GM18873 (cell line): ENCODE data around the gene REL.

Experiments
- ATAC-seq: cut with Tn5 transposase; IDR thresholded peaks from one replicate; pipeline ENCODE4 v1.9.1; 2021; ENCODE audit warnings: mild to moderate bottlenecking, moderate library complexity, moderate number of reproducible peaks; ENCODE audit not compliant: unreplicated experiment, low FRiP score

REL gene

DNA sequence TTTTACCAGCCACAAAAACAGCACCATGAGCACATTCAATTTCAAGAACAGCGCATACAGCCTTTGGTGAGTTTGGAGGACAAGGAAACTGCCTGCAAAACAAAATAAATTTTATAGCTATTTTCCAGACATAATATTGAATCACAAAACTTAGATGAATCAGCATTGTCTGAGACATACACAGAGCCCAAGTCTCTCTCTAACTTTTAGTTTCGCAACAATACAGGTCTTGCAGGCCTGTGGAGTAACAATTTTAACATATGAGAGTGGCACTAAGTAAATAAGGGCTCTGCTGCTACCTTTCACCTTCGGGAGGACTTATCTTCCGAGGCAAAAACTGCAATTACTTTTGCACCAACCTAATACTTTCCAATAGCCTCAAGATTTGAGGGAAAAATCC lies 80.1 kb downstream of the REL start:
- ATAC-seq = no peak

DNA sequence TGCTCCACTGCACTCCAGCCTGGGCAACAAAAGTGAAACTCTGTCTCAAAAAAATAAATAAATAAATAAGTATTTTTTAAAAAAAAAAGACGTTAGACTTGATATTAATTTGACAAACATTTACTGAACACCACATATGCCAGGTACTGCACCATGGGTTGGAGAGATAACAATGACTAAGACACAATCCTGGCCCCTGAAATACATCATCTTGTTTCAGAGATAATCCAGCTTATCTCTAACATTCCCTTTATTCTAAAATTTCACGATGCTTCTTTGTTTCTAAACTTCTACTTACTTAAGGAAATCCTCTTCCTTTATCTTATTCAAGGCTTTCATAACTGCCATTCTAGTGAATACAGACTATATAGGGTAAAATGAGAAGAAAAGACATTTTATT lies 81.2 kb downstream of the REL start:
- ATAC-seq = no peak

DNA sequence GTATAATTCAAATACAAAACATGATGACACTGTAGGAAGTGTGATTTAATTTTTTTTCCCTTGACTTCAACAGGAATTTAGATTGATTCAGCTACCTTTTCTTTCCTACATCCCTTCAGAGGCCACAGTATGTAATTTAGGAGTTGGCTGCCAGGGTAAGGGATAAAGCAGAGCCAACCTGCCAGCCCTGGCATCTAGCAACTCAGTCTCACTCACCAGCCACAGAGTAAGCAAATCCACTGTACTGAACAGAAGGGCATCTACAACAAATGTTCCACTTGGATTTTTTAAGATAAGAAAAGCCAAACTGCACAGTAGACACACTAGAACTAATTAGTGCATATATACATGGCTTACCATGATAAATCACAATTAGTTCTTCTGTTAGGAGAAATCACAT lies 81.8 kb downstream of the REL start:
- no peak for ATAC-seq

DNA sequence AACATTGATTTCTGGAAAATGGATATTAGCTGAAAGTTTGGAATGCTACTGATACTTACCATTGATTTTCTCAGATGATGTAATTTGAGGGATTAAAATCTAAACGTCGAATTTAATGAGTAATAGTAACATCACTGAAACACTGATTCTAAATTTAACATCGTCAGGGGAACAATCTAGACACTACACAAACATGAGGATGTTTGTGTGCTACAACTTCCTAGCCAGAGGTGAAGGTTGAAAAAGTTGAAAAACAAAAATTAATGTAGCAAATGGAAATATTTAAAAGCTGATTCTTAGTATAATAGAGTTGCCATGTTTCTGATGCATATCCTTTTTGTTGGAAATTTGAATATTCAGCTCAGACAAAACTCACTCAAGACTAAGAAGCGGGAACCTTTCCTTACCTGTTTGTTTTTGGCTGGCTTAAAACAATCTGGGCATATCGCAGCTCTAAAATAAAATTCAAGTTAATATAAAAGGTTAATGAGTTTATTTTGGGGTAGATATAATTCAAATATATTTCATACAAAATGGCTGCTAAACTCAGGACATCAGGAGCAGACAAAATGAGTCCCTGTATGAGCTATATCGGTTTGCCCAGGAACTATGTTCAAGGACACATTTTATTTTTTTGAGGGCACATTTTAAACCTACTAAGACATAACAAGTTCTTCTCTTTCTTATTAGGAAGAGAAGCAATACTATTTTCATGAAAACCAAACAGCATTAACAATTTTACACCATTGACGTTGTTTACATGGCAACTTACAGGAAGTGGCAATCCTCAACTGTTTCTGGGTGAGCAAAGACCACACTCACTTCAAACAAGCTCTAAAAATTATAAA lies 83.5 kb downstream of the REL start:
- no peak for ATAC-seq

DNA sequence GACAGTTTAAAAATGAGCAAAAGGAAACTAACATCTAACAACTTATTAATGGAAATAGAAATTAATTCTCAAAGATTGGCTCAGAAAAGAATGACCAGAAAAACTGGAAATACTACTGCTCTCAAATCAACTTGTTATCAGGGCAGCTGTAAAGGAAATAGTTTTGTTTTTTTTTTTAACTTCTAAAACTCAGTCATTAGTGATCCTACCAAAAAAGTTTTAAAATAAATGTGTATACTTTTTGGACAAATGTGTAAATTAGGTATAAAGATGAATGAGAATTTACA lies 84.1 kb downstream of the REL start:
- no peak for ATAC-seq

DNA sequence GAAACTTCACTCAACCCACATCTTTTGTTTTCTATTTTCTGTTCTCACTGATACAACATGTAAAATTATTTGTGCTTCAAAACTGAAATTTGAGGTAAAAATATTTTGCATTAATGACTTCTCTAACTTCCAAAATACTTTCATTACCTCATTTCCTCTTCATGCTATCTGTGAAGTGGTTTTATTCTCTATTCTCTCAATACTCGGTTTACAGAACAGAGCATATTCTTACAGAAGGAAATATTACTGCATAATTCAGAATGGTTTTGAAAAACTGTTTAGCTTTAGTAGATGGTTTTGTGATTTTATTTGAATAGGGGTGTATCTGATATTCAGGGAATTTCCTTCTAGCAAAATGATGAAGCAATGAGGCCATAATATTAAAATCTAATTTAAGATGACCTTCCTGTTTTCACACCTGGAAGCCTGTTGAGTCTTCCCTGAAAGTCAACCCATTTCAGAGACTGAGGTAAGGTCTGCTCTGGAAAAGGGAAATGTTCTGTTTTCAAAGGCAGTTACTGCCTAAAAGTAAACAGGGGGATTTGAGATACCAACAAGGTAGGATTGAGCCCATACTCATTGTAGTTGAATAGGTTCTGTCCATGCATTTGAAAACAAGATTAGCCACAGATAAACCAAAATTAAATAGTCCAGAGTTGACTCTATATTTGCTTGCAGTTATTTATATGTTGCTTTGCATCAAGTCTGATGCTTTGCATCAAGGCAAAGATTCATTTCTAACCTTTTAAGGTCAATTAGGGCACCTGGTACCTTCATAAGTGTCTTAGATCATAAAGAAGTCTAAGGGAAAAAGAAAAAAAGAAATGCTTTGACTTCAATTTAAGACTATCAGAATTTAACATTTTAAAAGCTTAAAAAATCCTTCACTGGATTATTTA lies 85.4 kb downstream of the REL start:
- no peak for ATAC-seq

DNA sequence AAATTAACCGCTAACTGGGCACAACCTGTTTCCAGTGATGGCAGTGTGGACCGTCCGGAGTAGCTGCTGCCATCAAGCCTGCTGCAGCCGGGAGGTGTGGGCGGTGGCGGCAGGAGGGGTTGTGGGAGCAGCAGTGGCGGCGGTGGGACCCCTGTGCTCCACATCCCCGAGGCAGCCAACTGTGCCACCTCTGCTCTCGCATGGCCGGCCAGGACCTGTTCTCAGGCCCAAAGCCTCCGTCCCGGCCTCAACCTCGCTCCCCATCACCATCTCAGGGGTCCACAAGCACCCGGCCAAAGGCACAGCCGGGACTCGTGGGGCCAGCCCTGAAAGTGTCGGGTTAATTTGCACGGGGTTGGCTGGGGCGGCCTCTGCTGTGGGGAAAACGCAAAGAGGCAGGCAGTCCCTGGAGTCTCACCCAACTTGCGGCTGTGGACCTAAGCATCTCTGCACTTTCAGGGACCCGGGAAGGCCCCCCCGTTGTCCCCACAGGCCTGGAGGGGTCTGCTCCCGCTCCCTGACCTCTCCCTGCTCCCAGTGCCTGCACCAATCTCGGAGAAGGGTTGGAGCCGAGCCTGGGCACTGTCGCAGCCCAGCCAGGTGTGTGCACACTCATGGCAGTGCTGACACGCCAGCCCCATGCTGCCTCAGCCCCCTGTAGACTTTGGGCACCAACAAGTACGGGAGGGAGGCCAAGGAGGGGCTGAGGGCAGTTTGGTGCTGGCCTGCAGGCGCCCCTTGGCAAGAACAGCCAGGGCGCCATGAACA lies 91.7 kb downstream of the REL start:
- ATAC-seq = no peak

DNA sequence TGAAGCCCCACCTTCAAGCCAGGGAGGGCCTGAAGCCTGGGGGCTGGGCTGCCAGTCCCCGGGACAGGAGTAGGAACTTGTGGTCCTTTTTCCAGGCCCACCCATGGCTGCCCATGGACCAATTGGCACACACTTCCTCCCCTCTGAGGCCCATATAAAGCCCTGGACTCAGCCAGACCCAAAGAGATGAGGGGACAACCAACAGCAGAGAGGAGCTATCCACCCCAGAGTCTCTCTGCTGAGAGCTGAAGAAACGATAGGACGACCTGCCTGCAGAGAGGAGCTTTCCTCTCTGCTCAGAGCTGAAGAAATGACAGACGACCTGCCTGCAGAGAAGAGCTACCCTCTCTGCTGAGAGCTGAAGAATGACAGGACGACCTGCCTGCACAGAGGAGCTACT lies 92.3 kb downstream of the REL start:
- ATAC-seq = no peak

DNA sequence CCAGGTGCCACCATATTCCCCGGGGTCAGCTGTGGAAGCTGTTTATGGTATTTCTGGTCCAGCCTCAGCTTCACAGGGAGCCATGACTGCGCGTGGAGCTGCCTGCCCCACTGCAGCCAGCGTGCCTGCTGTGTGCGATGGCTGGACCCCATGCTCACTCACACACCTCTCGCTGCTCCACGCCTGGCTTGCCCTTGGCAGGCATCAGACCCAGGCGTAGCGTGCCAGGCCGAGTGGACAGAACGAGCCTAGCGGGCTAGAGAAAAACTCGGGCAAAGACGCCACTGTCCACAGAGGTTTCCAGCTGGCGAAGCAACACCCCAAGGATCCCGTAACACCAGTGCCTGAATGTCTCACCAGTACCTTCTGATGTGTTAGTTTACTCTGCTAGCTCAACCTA lies 93.3 kb downstream of the REL start:
- no peak for ATAC-seq
